Aorta (tissue), 5 donors: Measurements from ENCODE around the gene ALPK1. TPM values are rescaled to one million over a fixed set of nuclear protein-coding genes. Genes with fewer than 3 reads are reported as not detected.
"Not testable (repeated sequence)": the region's sequence is repeated elsewhere in the genome, so short reads cannot be mapped to it uniquely, and the experiment has no call there.

Experiments
- ATAC-seq: fragments of 200-7000 bp; cut with Tn5 transposase; one replicate; pipeline ENCODE4 v1.9.1; 2022; ENCODE audit warnings: moderate library complexity; ENCODE audit not compliant: low FRiP score
- DNase-seq, 2 donors: peaks; one replicate each; pipeline ENCODE4 v3.0.0-alpha.2; 2020
- H3K27ac ChIP-seq, 2 donors: one replicate each; pipeline ENCODE4 v1.5.1; 2013; ENCODE audit warnings: low read length in 2 of 2, mild to moderate bottlenecking in 2 of 2, moderate library complexity in 2 of 2, control low read depth in 1 of 2, inconsistent platforms in 1 of 2, low read depth in 1 of 2
- H3K27me3 ChIP-seq, 2 donors: one replicate each; pipeline ENCODE4 v1.6.1; 2013; ENCODE audit warnings: control low read depth in 1 of 2, low read length in 1 of 2, mild to moderate bottlenecking in 1 of 2, moderate library complexity in 1 of 2; ENCODE audit not compliant: insufficient read depth in 2 of 2, control insufficient read depth in 1 of 2
- H3K36me3 ChIP-seq, 2 donors: one replicate each; pipeline ENCODE4 v1.6.1; 2013; ENCODE audit warnings: control low read depth in 1 of 2, low read length in 1 of 2, mild to moderate bottlenecking in 1 of 2; ENCODE audit not compliant: insufficient read depth in 2 of 2, control insufficient read depth in 1 of 2
- H3K4me1 ChIP-seq, 2 donors: one replicate each; pipeline ENCODE4 v1.6.1; 2013; ENCODE audit warnings: low read length in 2 of 2, control low read depth in 1 of 2, mild to moderate bottlenecking in 1 of 2, moderate library complexity in 1 of 2; ENCODE audit not compliant: insufficient read depth in 2 of 2, control insufficient read depth in 1 of 2
- H3K4me3 ChIP-seq, 2 donors: one replicate each; pipeline ENCODE4 v1.5.1; 2013; ENCODE audit warnings: low read length in 2 of 2, control low read depth in 1 of 2, mild to moderate bottlenecking in 1 of 2
- H3K9me3 ChIP-seq: one replicate; pipeline ENCODE4 v1.6.1; 2013; ENCODE audit warnings: mild to moderate bottlenecking, low read length; ENCODE audit not compliant: control insufficient read depth
- WGBS, 2 donors: extraction: QIAGEN DNeasy Blood & Tissue Kit; methylation state at CpG; one replicate each; pipeline ENCODE4 v1.1.7; 2013; 5-methylcytosine and 5-hydroxymethylcytosine counted together
- intact Hi-C, 2 donors: fragments of 100-400 bp; cut with DNase I; formaldehyde crosslinking; loops; one replicate each; pipeline versions ENCODE4 v1.14.2 to v1.15.0; 2022
- polyA plus RNA-seq, 2 donors: library from polyadenylated mRNA; stranded (reverse); fragments of 200-250 nt; gene quantifications; one replicate each; pipeline ENCODE4 v1.2.3, GENCODE V29; 2013
- total RNA-seq, 2 donors: library from RNA; stranded (reverse); fragmentation: NEBNext Ultra II Directional; extraction: Animal tissue kit (Norgen Biotek cat#: 25700); gene quantifications; one replicate each; pipeline ENCODE4 v1.2.1, GENCODE V29; 2021
- donor health status: healthy with polysubstance abuse.
- donor health status: Bipolar disorder and iron deficiency.
- donor health status: DM: no; HTN: no; CAD: no.
- donor health status: DM: no; HTN: no; CAD: no.
- donor health status: DM: yes; HTN: yes; CAD: no.

Gene ALPK1
- total and polyA plus RNA-seq, 4 donors: 6.6 to 52.7 (median 23.9) TPM

- Histone ChIP-seq H3K4me3 (no peak overlapping the region), H3K36me3 (no peaks in the 10 kb centered on the region), H3K27ac (no peak overlapping the region), H3K9me3 (peaks cover 8% of the 10 kb centered on the region), H3K27me3 (no peaks in the 10 kb centered on the region), H3K4me1 (no peaks in the 10 kb centered on the region)
- ATAC-seq (no peak), DNase-seq (no peak)
- whole genome bisulfite sequencing, 2 donors: 32 to 35% methylated on average over 2 of the region's 2 CpGs
- intact Hi-C loops: no loop called here
These were observed 156.2 kb downstream of the ALPK1 start for GRCh38 chr4:112453321-112453720.

- DNase-seq: no peak
- Histone ChIP-seq H3K27ac (no peak overlapping the region), H3K9me3 (peaks cover 2% of the 10 kb centered on the region), H3K4me3 (no peak overlapping the region), H3K4me1 (no peaks in the 10 kb centered on the region), H3K27me3 (no peaks in the 10 kb centered on the region), H3K36me3 (no peaks in the 10 kb centered on the region)
- intact Hi-C loops: no loop called here
- ATAC-seq: no peak
These were observed 175.1 kb downstream of the ALPK1 start for GRCh38 chr4:112472318-112472717.

GRCh38 chr4:112473985-112474384, 176.8 kb downstream of the ALPK1 start:
- H3K4me1 ChIP-seq: no peaks in the 10 kb centered on the region
- H3K4me3 ChIP-seq: no peak overlapping the region
- DNase-seq: no peak
- no peak for ATAC-seq
- 87 to 93% methylated on average over 2 of the region's 2 CpGs for WGBS, 2 donors
- no peaks in the 10 kb centered on the region for H3K9me3 ChIP-seq
- intact Hi-C loops: no loop called here
- H3K27ac ChIP-seq: no peak overlapping the region
- no peaks in the 10 kb centered on the region for H3K27me3 ChIP-seq
- no peaks in the 10 kb centered on the region for H3K36me3 ChIP-seq

- intact Hi-C loops: no loop called here
- Histone ChIP-seq H3K4me3 (no peak overlapping the region), H3K27ac (no peak overlapping the region), H3K27me3 (no peaks in the 10 kb centered on the region), H3K36me3 (no peaks in the 10 kb centered on the region), H3K4me1 (no peaks in the 10 kb centered on the region), H3K9me3 (peaks cover 8% of the 10 kb centered on the region)
- 66 to 71% methylated on average over 5 of the region's 5 CpGs for WGBS, 2 donors
- no peak for ATAC-seq
- DNase-seq: no peak
These were observed 188.8 kb downstream of the ALPK1 start for GRCh38 chr4:112485930-112486329.

- H3K36me3 ChIP-seq, intact Hi-C loops, H3K27me3 ChIP-seq, ATAC-seq, H3K4me1 ChIP-seq, H3K9me3 ChIP-seq, H3K4me3 ChIP-seq, H3K27ac ChIP-seq, DNase-seq: not testable (repeated sequence)
- 82 to 87% methylated on average over 3 of the region's 3 CpGs for WGBS, 2 donors
These were observed 193.6 kb downstream of the ALPK1 start for GRCh38 chr4:112490808-112491207.

Other genes starting within 250 kb of the ALPK1 start
- 1 to 10 TPM; 7.1 to 8.9 TPM for gene FAM241A, start 151.9 kb upstream of the ALPK1 start, total RNA-seq
- gene FAM241A, start 151.9 kb upstream of the ALPK1 start, polyA plus RNA-seq: 1 to 10 TPM; 2.2 to 2.8 TPM
- 10 to 100 TPM; 12.9 to 17.9 TPM for gene AP1AR, start 65.6 kb upstream of the ALPK1 start, total RNA-seq
- 10 to 100 TPM in 1 of 2 donors, 1 to 10 TPM in 1; 9.4 to 15.3 TPM for gene AP1AR, start 65.6 kb upstream of the ALPK1 start, polyA plus RNA-seq
- gene TIFA, start 11.5 kb upstream of the ALPK1 start, total RNA-seq: 10 to 100 TPM in 1 of 2 donors, 1 to 10 TPM in 1; 8.5 to 12.6 TPM
- 10 to 100 TPM in 1 of 2 donors, 1 to 10 TPM in 1; 9.9 to 11.3 TPM for gene TIFA, start 11.5 kb upstream of the ALPK1 start, polyA plus RNA-seq
- not detected for gene NEUROG2, start 218.8 kb downstream of the ALPK1 start, total RNA-seq
- not detected for gene NEUROG2, start 218.8 kb downstream of the ALPK1 start, polyA plus RNA-seq